GM12864 (cell line): Measurements from ENCODE around the gene FFAR2.

Source experiments
- DNase-seq: peaks from one replicate; pipeline ENCODE4 v3.0.0-alpha.2; 2011; ENCODE audit warnings: low read depth
- H3K4me3 ChIP-seq: 2 replicates; pipeline ENCODE4 v1.5.1; 2011; ENCODE audit warnings: mild to moderate bottlenecking, low read depth, low read length, control low read depth
- CTCF ChIP-seq: IDR thresholded peaks from 2 replicates; pipeline ENCODE4 v1.5.1; 2011; ENCODE audit warnings: low read depth, mild to moderate bottlenecking, moderate library complexity, low read length, control low read depth, inconsistent platforms; ENCODE audit errors: missing control alignments

FFAR2 gene

DNA sequence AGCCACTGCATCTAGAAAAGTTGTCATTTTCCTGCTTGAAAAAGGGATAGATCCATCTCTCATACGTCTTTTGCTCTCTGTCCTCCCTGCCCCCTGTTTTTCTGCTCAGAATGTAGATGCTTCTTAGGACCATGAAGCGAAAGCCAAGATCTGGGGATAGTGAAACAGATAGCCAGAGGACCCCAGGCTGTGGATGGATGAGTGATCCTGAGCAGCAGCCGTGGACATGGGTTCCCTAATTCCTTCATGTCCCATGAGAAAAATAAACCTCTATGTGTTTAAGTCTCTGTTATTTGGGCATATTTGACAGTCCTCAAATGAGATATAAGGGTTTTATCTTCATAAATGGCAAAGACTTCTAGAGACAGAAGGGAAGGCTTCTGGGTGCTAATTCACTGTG is 12.2 kb upstream of the FFAR2 start:
- DNase-seq: no peak
- H3K4me3 ChIP-seq: no peak overlapping the region

DNA sequence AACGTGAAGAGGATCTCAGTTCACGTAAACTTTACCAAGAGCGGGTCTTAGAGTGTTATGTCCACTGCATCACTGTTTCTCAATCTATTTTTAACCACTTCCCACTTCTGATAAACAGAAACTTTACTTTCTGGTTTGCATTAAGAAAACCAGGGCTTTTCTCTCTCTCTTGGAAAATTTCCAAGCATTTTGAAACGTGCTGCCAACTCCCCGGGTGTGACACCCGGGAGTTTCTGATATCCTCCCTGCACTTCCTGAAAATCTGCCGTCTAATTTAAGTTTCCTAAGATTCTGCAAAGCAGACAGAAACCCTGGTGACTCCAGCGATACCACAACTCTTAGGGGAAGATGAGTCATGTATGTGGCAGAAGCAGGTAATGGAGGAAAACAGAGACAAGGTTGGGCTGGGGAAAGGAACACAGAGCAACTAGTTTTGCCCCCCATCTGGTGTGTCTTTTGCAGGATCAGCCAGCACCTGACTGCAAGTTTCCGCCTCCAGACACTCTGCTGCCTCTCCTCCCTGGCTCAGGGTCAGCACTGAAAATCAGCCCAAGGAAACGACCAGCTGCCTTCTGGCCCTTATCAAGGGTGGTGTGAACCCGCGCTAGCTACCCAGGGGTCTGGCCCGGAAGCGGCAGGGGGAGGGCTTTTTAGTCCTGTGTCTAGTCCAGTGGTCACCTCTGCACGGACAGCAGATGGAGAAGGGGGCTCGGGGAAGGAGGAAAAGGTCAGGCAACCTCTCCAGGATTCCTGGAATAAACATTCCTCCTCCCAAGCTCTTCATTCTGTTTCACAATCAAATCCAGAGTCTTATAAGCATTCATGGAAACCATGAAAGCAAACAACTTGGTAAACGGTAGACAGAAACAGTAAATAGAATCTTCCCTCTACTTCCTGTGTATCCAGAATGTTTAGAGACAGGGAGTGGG is 11.3 kb upstream of the FFAR2 start:
- no peak overlapping the region for H3K4me3 ChIP-seq
- DNase-seq: no peak
- no peak for TF ChIP-seq CTCF

More for the DNA sequence above, 12.2 kb upstream of the FFAR2 start:
- no peak for TF ChIP-seq CTCF

GRCh38 chr19:35437406-35437951 is 10.6 kb upstream of the FFAR2 start:
- no peak for DNase-seq
- H3K4me3 ChIP-seq: no peak overlapping the region
- no peak for TF ChIP-seq CTCF

GRCh38 chr19:35438096-35438495 is 10.0 kb upstream of the FFAR2 start:
- TF ChIP-seq CTCF: no peak
- no peak overlapping the region for H3K4me3 ChIP-seq
- DNase-seq: no peak

DNA sequence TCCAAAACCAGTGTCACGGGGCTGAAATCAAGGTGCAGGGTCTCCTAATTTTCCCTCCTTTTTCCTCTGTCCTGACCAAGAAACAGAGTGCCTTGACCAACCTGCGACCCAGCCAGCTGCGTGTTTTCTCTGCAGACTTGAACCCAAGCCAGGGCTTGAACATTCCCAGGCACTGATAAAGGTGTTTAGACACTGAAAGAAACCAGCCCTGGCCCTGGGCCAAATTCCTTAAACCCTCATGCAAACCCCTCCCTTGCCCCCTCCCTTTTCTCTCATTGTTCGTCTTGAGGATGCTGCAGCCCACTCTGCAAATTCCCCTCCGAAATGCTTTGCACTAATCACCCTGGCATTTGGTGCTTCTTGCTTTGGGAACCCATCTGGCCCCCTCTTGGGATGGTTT is 9.5 kb upstream of the FFAR2 start:
- no peak for TF ChIP-seq CTCF
- no peak overlapping the region for H3K4me3 ChIP-seq
- no peak for DNase-seq

GRCh38 chr19:35439921-35440320 is 8.1 kb upstream of the FFAR2 start:
- DNase-seq: no peak
- no peak for TF ChIP-seq CTCF
- H3K4me3 ChIP-seq: no peak overlapping the region
